Eye (tissue), 1 donor: ENCODE data around the gene SLC38A10.

Experiments
- DNase-seq: peaks from one replicate; pipeline ENCODE4 v3.0.0-alpha.2; 2015

SLC38A10 gene

DNA sequence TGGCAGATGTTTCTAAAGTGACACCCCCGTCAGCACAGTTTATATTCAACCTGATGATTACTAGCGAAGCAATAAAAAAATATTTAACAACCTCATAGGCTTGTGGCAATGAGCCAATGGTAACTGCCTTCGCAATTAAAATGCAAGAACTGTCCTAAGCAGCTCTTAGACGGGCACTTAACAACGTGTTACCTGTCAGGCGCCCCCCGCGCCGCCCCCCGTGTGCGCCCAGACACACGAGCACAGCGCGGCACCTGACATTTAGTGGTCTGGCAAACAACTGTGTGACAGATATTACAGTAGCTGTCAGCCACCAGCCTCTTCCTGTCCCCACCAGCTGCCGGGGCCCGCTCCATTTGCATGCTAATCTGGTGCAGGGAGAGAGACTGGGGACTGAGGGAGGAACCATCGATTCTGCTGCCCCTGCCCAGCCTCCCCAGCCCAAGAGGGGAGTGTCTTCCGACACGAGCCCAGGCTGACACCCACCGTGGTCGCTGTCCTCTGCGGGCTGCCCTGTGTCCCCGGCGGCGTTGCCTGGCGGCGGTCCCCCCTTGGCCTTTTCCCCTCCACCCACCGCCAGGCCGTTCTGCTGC lies 43.3 kb downstream of the SLC38A10 start:
- DNase-seq: peak; percentile 60

- DNase-seq: peak; percentile 35
Observed at GRCh38 chr17:81251094-81251708, 43.9 kb downstream of the SLC38A10 start.

GRCh38 chr17:81250286-81251093 lies 44.6 kb downstream of the SLC38A10 start:
- DNase-seq: no peak

DNA sequence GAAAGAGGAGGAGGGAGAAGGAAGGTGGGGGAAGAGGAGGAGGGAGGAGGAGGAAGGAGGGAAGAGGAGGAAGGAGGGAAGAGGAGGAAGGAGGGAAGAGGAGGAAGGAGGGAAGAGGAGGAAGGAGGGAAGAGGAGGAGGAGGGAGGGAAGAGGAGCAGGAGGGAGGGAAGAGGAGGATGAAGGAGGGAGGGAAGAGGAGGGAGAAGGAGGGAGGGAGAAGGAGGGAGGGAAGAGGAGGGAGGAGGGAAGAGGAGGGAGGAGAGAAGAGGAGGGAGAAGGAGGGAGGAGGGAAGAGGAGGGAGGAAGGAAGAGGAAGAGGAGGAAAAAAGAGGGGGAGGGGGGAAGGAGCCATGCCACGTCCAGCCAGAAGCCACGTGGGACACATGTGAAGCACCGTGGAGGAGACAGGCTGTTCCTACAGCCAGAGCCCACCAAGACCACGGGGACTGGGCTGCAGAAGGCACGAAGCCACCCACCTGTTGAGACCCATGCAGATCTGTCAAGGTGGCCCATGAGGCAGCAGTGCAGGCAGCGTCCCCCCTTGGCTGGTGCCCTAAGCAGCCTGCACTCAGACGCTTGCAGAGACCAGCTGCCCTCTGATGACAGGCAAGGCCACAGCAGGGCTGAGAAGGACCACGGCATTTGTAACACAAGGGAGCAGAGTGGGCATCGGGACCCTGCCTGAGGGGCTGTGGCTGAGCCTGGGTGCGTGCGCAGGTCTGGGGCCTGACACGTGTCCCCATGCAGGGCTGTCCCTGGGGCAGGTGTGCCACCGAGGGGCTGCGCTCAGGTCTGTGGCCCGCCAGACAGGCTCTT lies 45.7 kb downstream of the SLC38A10 start:
- DNase-seq: no peak

- DNase-seq: no peak
Observed at GRCh38 chr17:81248649-81249048, 46.5 kb downstream of the SLC38A10 start.

- DNase-seq: no peak
Observed at GRCh38 chr17:81247339-81247990, 47.6 kb downstream of the SLC38A10 start.

DNA sequence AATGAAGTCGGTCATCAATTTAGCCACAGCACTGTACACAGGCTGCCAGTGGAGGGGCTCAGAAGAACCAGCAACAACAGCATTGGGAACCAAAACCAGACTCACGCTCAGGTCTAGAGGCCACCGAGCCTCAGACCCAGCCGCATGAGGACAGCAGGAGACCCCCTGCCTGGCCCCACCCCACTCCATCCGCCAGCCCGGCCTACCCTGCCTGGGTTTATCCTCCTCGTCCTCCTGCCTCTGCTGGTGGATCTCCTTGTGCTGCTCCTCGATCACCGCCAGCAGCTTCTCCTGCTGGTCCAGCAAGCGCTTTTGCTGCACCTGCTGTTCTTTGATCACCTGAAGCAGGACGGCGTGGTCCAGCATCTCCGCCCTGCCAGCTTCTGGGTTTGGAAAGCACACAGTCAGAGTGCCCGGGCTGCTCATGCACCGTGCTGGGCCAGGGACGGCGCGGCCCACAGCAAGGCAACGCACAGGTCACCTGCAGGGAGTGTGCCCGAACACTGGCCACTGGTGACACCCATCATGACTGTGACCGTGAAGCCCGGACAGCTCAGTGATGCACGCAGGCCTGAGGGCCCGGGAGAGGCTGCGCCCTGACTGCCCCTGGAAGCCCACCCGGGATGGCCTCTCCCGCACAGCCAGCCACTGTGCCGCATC lies 48.3 kb downstream of the SLC38A10 start:
- no peak for DNase-seq

DNA sequence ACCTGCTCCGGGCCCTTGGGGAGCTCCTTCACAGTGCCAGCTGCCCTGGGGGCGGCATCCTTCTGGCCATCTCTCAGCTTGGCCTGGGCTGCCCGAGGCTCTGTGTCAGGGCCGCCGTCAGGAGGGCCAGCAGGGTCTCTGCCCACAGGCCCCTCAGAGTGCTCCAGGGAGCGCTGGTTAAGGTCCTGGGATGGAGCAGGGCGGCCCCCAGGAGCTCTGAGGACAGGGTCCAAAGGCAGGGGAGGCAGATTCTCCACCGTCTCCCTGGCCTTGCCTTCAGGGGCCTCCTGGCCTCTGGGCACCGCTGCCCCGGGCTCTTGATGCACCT lies 48.8 kb downstream of the SLC38A10 start:
- DNase-seq: no peak

GRCh38 chr17:81245665-81246342 lies 49.3 kb downstream of the SLC38A10 start:
- DNase-seq: peak; percentile 66

GRCh38 chr17:81245024-81245664 lies 50.0 kb downstream of the SLC38A10 start:
- DNase-seq: peak; percentile 62

GRCh38 chr17:81244358-81245023 lies 50.6 kb downstream of the SLC38A10 start:
- DNase-seq: no peak

DNA sequence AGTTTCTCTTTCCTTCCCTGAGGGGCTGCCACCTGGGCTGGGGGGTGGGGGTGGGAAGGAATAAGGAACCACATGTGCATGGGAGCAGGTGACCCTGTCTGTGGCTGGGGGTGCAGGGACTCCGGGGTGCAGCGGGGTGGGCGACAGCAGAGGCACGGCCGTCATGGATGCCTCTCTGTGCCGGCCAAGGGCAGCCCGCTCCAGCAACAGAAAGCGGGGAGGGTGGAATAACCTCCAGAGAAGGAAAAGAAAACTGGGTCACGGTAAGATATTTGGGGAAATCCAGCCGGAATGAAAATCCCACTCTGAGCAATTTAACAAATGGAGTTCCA lies 51.8 kb downstream of the SLC38A10 start:
- DNase-seq: no peak

DNA sequence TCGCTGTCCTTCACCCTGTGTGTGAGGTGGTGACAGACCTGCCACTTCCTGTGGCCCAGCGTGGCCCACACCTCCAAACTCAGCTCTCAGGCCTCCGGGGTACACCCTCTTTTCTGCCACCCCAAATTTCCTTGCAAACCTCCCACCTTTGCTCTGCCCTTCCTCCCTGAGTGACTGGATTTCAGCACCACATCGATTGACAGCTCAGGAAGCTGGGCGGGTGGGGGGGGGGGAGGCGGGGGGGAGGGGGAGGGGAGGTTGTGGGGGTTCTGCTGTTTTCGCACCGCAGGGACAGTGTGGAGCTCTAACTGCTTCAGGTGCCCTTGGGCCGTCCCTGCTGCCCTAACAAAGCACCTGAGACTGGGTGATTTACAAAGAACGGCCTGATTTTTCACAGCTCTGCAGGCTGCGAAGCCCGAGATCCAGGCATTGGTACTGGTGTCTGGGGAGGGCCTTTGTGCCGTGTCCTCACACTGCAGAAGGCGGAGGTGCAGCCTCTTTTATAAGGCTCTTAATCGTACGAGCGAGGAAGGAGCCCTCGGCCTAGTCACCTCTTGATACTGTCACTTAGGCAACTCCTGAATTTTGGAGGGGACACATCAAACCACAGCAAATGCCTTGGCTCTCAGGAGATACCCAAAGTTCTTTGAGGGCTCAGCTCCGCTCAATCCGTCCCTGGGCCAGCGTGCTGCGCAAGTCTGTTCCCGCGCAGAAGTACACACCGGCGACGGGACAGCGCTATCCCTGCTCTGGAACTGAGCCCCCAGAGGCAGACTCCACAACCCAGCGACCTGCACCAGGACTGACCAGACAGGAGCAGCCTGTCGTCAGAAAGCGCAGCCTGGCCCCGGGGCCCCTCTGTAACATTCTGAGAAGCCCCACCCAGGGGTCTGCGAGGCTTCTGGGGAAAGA lies 52.4 kb downstream of the SLC38A10 start:
- DNase-seq: no peak

DNA sequence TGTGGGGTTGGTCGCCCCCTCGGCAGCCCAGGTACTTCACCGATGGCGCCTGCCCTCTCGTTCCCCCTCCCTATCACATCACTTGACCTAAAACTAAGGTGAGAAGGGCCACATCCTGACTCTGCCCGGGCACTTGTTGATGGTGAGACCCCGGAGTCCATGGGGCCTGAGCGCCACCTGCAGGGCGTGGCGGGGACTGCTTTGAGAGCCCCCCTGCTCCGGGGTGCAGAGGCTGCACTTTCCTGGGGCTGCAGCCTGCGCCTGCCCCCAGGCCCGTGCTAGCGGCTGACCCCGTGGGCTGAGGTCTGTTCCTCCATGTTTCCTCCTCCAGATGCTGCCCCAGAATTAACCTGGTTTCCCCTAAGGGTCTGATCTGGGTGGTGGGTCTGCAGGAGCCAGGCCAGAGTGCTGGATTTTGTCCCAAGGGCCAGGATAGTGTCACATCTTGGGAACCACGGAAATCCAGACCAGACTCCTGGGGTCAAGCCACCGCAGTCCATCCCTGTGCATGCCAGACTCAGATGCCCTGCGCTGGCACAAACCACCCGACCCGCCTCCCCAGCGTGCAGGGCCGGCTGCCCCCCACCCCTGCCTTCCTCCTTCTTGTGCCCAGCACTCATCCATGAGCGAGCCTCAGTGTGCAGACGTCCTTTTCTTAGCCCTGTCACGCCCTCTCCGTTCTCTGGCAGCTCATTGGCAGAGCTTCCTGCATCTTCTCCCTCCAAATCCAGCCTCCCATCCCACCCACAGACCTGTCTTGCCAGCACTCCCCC lies 53.3 kb downstream of the SLC38A10 start:
- DNase-seq: peak; percentile 72

- no peak for DNase-seq
Observed at GRCh38 chr17:81241203-81241602, 53.9 kb downstream of the SLC38A10 start.

GRCh38 chr17:81240761-81241160 lies 54.3 kb downstream of the SLC38A10 start:
- no peak for DNase-seq

GRCh38 chr17:81239714-81240555 lies 55.2 kb downstream of the SLC38A10 start:
- no peak for DNase-seq
